ENCODE results near the gene THOC6. TPM values are rescaled to one million over a fixed set of nuclear protein-coding genes. Genes with fewer than 3 reads are reported as not detected.

THOC6 gene
- total RNA-seq, 6 experiments from 2014 or later, result 7.7 to 15.7 (median 9.7) TPM

GRCh38 chr16:2992383-2993081, 31.3 kb upstream of the THOC6 start:
- intact Hi-C loops (cut with DNase I), result no loop called here
- Histone ChIP-seq H3K27me3 (no peaks in the 10 kb centered on the region), H3K4me1 (no peaks in the 10 kb centered on the region), H3K36me3 (no peaks in the 10 kb centered on the region), H3K4me3 (no peak overlapping the region), H3K9me3 (no peaks in the 10 kb centered on the region), H3K27ac (no peak overlapping the region)
- WGBS (ENCODE audit: insufficient coverage, low coverage, low lambda C conversion rate, missing lambda C conversion rate), result 76% methylated on average over 4 of the region's 14 CpGs
- DNase-seq, result no peak
- peak in 1 of 4 donors; percentile 22 for ATAC-seq
- no peak for TF ChIP-seq POLR2A (IDR thresholded peaks at IDR 0.05)
- TF ChIP-seq, protein P1, sequence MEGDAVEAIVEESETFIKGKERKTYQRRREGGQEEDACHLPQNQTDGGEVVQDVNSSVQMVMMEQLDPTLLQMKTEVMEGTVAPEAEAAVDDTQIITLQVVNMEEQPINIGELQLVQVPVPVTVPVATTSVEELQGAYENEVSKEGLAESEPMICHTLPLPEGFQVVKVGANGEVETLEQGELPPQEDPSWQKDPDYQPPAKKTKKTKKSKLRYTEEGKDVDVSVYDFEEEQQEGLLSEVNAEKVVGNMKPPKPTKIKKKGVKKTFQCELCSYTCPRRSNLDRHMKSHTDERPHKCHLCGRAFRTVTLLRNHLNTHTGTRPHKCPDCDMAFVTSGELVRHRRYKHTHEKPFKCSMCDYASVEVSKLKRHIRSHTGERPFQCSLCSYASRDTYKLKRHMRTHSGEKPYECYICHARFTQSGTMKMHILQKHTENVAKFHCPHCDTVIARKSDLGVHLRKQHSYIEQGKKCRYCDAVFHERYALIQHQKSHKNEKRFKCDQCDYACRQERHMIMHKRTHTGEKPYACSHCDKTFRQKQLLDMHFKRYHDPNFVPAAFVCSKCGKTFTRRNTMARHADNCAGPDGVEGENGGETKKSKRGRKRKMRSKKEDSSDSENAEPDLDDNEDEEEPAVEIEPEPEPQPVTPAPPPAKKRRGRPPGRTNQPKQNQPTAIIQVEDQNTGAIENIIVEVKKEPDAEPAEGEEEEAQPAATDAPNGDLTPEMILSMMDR (IDR thresholded peaks at IDR 0.05), result no peak

DNA sequence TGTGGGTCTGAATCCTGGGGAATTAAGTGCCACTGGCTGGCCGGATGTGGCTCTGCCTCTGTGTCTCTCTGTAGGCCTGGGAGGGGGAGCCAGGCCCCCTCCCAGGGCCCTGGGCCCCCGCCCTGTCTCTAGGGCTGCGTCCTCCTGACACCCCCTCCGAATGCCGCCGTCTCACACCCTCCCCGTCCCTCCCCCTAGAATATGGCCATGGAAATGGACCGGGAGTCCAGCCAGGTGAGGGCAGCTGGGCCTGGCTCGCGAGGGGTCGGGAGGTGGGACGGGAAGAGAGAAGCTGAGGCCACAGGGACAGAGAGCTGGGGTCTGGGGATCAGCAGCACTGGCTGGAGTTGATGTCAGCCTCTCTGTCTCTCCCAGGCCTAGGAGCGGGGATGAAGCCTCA, 27.5 kb upstream of the THOC6 start:
- no peaks in the 10 kb centered on the region for H3K36me3 ChIP-seq
- intact Hi-C loops (cut with DNase I), result no loop called here
- WGBS (ENCODE audit: insufficient coverage, low coverage, low lambda C conversion rate, missing lambda C conversion rate), result 75% methylated on average over 5 of the region's 13 CpGs
- no peak for ATAC-seq
- no peak for DNase-seq
- H3K4me3 ChIP-seq, result no peak overlapping the region
- no peak overlapping the region for H3K27ac ChIP-seq
- no peaks in the 10 kb centered on the region for H3K27me3 ChIP-seq
- H3K4me1 ChIP-seq, result no peaks in the 10 kb centered on the region
- TF ChIP-seq, protein P1 (IDR thresholded peaks at IDR 0.05), result no peak
- no peak for TF ChIP-seq POLR2A (IDR thresholded peaks at IDR 0.05)
- H3K9me3 ChIP-seq, result no peaks in the 10 kb centered on the region

- Histone ChIP-seq H3K4me3 (no peak overlapping the region), H3K4me1 (no peaks in the 10 kb centered on the region), H3K27me3 (no peaks in the 10 kb centered on the region), H3K36me3 (no peaks in the 10 kb centered on the region), H3K9me3 (no peaks in the 10 kb centered on the region), H3K27ac (no peak overlapping the region)
- DNase-seq (no peak), ATAC-seq (no peak)
- 82% methylated on average over 5 of the region's 6 CpGs for WGBS (ENCODE audit: insufficient coverage, low coverage, low lambda C conversion rate, missing lambda C conversion rate)
- intact Hi-C loops (cut with DNase I), result no loop called here
- TF ChIP-seq, protein P1 (IDR thresholded peaks at IDR 0.05), result no peak
- no peak for TF ChIP-seq POLR2A (IDR thresholded peaks at IDR 0.05)
These were observed 23.9 kb upstream of the THOC6 start for GRCh38 chr16:2999929-3000328.

- intact Hi-C loops (cut with DNase I), result no loop called here
- no peak overlapping the region for H3K27ac ChIP-seq
- H3K9me3 ChIP-seq, result no peaks in the 10 kb centered on the region
- peaks cover 0 to 6% (median under 1%) of the 10 kb centered on the region in 4 donors for H3K4me1 ChIP-seq
- TF ChIP-seq, protein P1 (IDR thresholded peaks at IDR 0.05), result no peak
- TF ChIP-seq POLR2A (IDR thresholded peaks at IDR 0.05), result no peak
- H3K4me3 ChIP-seq, result no peak overlapping the region
- no peak for ATAC-seq
- H3K36me3 ChIP-seq, result no peaks in the 10 kb centered on the region
- no peaks in the 10 kb centered on the region for H3K27me3 ChIP-seq
- 72% methylated on average over 4 of the region's 4 CpGs for WGBS (ENCODE audit: insufficient coverage, low coverage, low lambda C conversion rate, missing lambda C conversion rate)
- DNase-seq, result no peak
These were observed 23.3 kb upstream of the THOC6 start for GRCh38 chr16:3000540-3000939.
